GM23248 (cell line): Measurements from ENCODE around the gene MAPKAPK5.

Experiments
- EZH2 ChIP-seq: fragments of 200-600 bp; sonication (generic); IDR thresholded peaks from 2 replicates; pipeline ENCODE4 v1.6.1; 2018; ENCODE audit warnings: antibody characterized with exemption, mild to moderate bottlenecking; ENCODE audit not compliant: insufficient read depth, poor library complexity, severe bottlenecking
- EZH2phosphoT487 ChIP-seq: fragments of 200-600 bp; sonication (generic); IDR thresholded peaks from 2 replicates; pipeline ENCODE4 v1.6.1; 2018; ENCODE audit warnings: antibody characterized with exemption, moderate library complexity, mild to moderate bottlenecking, low read depth; ENCODE audit not compliant: insufficient read depth

- no peak for TF ChIP-seq EZH2
- TF ChIP-seq EZH2phosphoT487, result no peak
Measured at GRCh38 chr12:111803851-111804250, 38.2 kb upstream of the MAPKAPK5 start.
